Esophagus muscularis mucosa (tissue), 4 donors: ENCODE measurements around the gene NID1. TPM values are rescaled to one million over a fixed set of nuclear protein-coding genes. Genes with fewer than 3 reads are reported as not detected.
"Not testable (repeated sequence)": the region's sequence is repeated elsewhere in the genome, so short reads cannot be mapped to it uniquely, and the experiment has no call there.

ENCODE experiments used
- DNase-seq: peaks from one replicate; pipeline ENCODE4 v3.0.0-alpha.2; 2017; ENCODE audit errors: extremely low spot score
- H3K27ac ChIP-seq, 4 donors: fragments of 200-600 bp; sonication (generic); replicated peaks in 1 of 4; 1 replicate in 3 of 4; 2 replicates in 1 of 4; pipeline ENCODE4 v1.5.1; 2016 to 2019; ENCODE audit warnings: mild to moderate bottlenecking in 1 of 4
- H3K27me3 ChIP-seq, 4 donors: fragments of 200-600 bp; sonication (generic); one replicate each; pipeline versions ENCODE4 v1.5.1 to v1.6.0; 2016 to 2019
- H3K36me3 ChIP-seq, 4 donors: fragments of 200-600 bp; sonication (generic); one replicate each; pipeline ENCODE4 v1.5.1; 2016 to 2019
- H3K4me1 ChIP-seq, 4 donors: fragments of 200-600 bp; sonication (generic); one replicate each; pipeline ENCODE4 v1.5.1; 2016 to 2019
- H3K4me3 ChIP-seq, 4 donors: fragments of 200-600 bp; sonication (generic); 1 replicate in 2 of 4; 2 replicates in 2 of 4; pipeline ENCODE4 v1.5.1; 2016 to 2019; ENCODE audit warnings: mild to moderate bottlenecking in 4 of 4, moderate library complexity in 1 of 4
- H3K9me3 ChIP-seq, 4 donors: fragments of 200-600 bp; sonication (generic); 1 replicate in 3 of 4; 2 replicates in 1 of 4; pipeline ENCODE4 v1.5.1; 2016 to 2019
- EP300 ChIP-seq: sonication (generic); formaldehyde crosslinking; IDR thresholded peaks from one replicate; pipeline ENCODE4 v1.6.1; 2017; ENCODE audit warnings: antibody characterized with exemption
- POLR2A ChIP-seq: fragments of 450-650 bp; IDR thresholded peaks from one replicate; pipeline ENCODE4 v1.6.1; 2017; ENCODE audit warnings: antibody characterized with exemption, moderate library complexity, mild to moderate bottlenecking, low read depth
- POLR2AphosphoS5 ChIP-seq, 2 donors: sonication (generic); formaldehyde crosslinking; IDR thresholded peaks; one replicate each; pipeline ENCODE4 v1.6.1; 2017; ENCODE audit warnings: antibody characterized with exemption in 2 of 2
- WGBS: methylation state at CpG from one replicate; pipeline ENCODE4 v1.1.5; 2018; 5-methylcytosine and 5-hydroxymethylcytosine counted together
- intact Hi-C: fragments of 100-400 bp; cut with DNase I; formaldehyde crosslinking; loops from one replicate; pipeline ENCODE4 v1.15.1; 2023
- total RNA-seq, 4 donors: library from RNA; depleted of rRNA; stranded (reverse); fragments of >200 nt; gene quantifications; one replicate each; pipeline versions ENCODE4 v1.1.0 to v1.2.1, GENCODE V29; 2016
- TF ChIP-seq, protein P1 (sequence below), 3 experiments: fragments of 200-600 bp in 2 of 3; fragments of 450-650 bp in 1 of 3; sonication (generic) in 2 of 3; IDR thresholded peaks; one replicate each; pipeline ENCODE4 v1.5.1; 2017 to 2019; ENCODE audit warnings: antibody characterized with exemption in 3 of 3, mild to moderate bottlenecking in 2 of 3, moderate library complexity in 1 of 3

The NID1 gene
- total RNA-seq, 4 donors from 2014 or later: 187 to 390 (median 287) TPM

DNA sequence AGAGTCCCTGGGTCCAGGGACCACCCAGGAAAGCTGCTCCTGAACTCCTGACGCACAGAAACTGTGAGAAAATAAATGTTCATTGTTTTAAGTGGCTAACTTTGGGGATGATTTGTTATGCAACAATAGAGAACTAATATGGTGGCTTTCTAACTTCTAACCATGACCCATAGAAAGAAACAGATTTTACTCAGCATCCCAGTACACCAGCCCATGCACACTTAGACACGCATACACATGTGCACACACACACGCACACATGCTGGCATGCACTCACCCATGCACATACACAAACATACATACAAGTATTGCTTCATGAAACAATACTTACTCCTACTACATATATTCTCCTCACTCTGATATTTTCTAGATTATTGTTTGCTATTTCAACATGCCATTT, 57.1 kb downstream of the NID1 start:
- TF ChIP-seq POLR2AphosphoS5 (IDR thresholded peaks at IDR 0.05): no peak
- no peak for TF ChIP-seq POLR2A
- TF ChIP-seq, protein P1, sequence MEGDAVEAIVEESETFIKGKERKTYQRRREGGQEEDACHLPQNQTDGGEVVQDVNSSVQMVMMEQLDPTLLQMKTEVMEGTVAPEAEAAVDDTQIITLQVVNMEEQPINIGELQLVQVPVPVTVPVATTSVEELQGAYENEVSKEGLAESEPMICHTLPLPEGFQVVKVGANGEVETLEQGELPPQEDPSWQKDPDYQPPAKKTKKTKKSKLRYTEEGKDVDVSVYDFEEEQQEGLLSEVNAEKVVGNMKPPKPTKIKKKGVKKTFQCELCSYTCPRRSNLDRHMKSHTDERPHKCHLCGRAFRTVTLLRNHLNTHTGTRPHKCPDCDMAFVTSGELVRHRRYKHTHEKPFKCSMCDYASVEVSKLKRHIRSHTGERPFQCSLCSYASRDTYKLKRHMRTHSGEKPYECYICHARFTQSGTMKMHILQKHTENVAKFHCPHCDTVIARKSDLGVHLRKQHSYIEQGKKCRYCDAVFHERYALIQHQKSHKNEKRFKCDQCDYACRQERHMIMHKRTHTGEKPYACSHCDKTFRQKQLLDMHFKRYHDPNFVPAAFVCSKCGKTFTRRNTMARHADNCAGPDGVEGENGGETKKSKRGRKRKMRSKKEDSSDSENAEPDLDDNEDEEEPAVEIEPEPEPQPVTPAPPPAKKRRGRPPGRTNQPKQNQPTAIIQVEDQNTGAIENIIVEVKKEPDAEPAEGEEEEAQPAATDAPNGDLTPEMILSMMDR (IDR thresholded peaks at IDR 0.05): no peak
- TF ChIP-seq EP300: no peak
- no peak for DNase-seq
- peak overlapping the region in 1 of 4 donors; percentile 86 for H3K27ac ChIP-seq
- intact Hi-C loops: no loop called here
- WGBS: 100% methylated on average over 2 of the region's 3 CpGs
- H3K4me1 ChIP-seq: peaks cover 4 to 13% (median 8%) of the 10 kb centered on the region in 4 donors
- H3K27me3 ChIP-seq: no peaks in the 10 kb centered on the region
- no peak overlapping the region for H3K4me3 ChIP-seq
- no peaks in the 10 kb centered on the region for H3K9me3 ChIP-seq
- peaks cover 38 to 90% (median 79%) of the 10 kb centered on the region in 4 donors for H3K36me3 ChIP-seq

- WGBS: 69% methylated on average over 9 of the region's 9 CpGs
- H3K27me3 ChIP-seq, DNase-seq, H3K4me3 ChIP-seq, H3K9me3 ChIP-seq, intact Hi-C loops: not testable (repeated sequence)
- Histone ChIP-seq H3K27ac (peak overlapping the region in 3 of 4 donors; percentile 11 to 56 (median 28)), H3K4me1 (peaks cover 16 to 28% (median 20%) of the 10 kb centered on the region in 4 donors), H3K36me3 (peaks cover 22 to 94% (median 84%) of the 10 kb centered on the region in 4 donors)
Observed at GRCh38 chr1:236003058-236003457, 61.8 kb downstream of the NID1 start.

GRCh38 chr1:236002572-236002971, 62.3 kb downstream of the NID1 start:
- intact Hi-C loops: no loop called here
- H3K9me3 ChIP-seq: no peaks in the 10 kb centered on the region
- H3K4me1 ChIP-seq: peaks cover 16 to 28% (median 20%) of the 10 kb centered on the region in 4 donors
- no peak for DNase-seq
- peak overlapping the region; percentile 11 to 60 (median 48) for H3K27ac ChIP-seq
- no peak overlapping the region for H3K4me3 ChIP-seq
- no peaks in the 10 kb centered on the region for H3K27me3 ChIP-seq
- WGBS: 86% methylated on average over 11 of the region's 11 CpGs
- H3K36me3 ChIP-seq: peaks cover 26 to 94% (median 84%) of the 10 kb centered on the region in 4 donors
- no peak for TF ChIP-seq EP300
- no peak for TF ChIP-seq POLR2AphosphoS5 (IDR thresholded peaks at IDR 0.05)
- TF ChIP-seq, protein P1 (IDR thresholded peaks at IDR 0.05): no peak
- no peak for TF ChIP-seq POLR2A

- H3K27me3 ChIP-seq: no peaks in the 10 kb centered on the region
- 91% methylated on average over 6 of the region's 7 CpGs for WGBS
- no peaks in the 10 kb centered on the region for H3K9me3 ChIP-seq
- TF ChIP-seq POLR2A (no peak), POLR2AphosphoS5 (IDR thresholded peaks at IDR 0.05) (no peak), EP300 (no peak)
- TF ChIP-seq, protein P1 (IDR thresholded peaks at IDR 0.05): no peak
- H3K27ac ChIP-seq: peak overlapping the region; percentile 11 to 60 (median 48)
- no peak for DNase-seq
- H3K4me1 ChIP-seq: peaks cover 16 to 28% (median 20%) of the 10 kb centered on the region in 4 donors
- peaks cover 23 to 94% (median 81%) of the 10 kb centered on the region in 4 donors for H3K36me3 ChIP-seq
- H3K4me3 ChIP-seq: no peak overlapping the region
- intact Hi-C loops: no loop called here
Observed at GRCh38 chr1:236002025-236002390, 62.9 kb downstream of the NID1 start.

GRCh38 chr1:236000781-236001180, 64.1 kb downstream of the NID1 start:
- peak overlapping the region; percentile 11 to 60 (median 44) for H3K27ac ChIP-seq
- intact Hi-C loops: no loop called here
- H3K4me3 ChIP-seq: no peak overlapping the region
- WGBS: 89% methylated on average over 6 of the region's 6 CpGs
- no peaks in the 10 kb centered on the region for H3K9me3 ChIP-seq
- DNase-seq: no peak
- H3K36me3 ChIP-seq: peaks cover 31 to 94% (median 87%) of the 10 kb centered on the region in 4 donors
- TF ChIP-seq POLR2AphosphoS5 (IDR thresholded peaks at IDR 0.05) (no peak), POLR2A (no peak), EP300 (no peak)
- TF ChIP-seq, protein P1 (IDR thresholded peaks at IDR 0.05): no peak
- peaks cover 16 to 28% (median 20%) of the 10 kb centered on the region in 4 donors for H3K4me1 ChIP-seq
- no peaks in the 10 kb centered on the region for H3K27me3 ChIP-seq
